T-helper 1 cell treated with Interleukin-12 subunit alpha and Interleukin-12 subunit beta and Interleukin-4 antibody, amounts not matched to agents 30 μg/mL and 1 μg/mL, for 36 hours (primary cell): Measurements from ENCODE around the gene UBE2L3.
"Not testable (repeated sequence)": the region's sequence is repeated elsewhere in the genome, so short reads cannot be mapped to it uniquely, and the experiment has no call there.

ENCODE experiments used
- H3K27ac Mint-ChIP-seq: one replicate; pipeline ENCODE4 v1.8.0; 2021; ENCODE audit warnings: mild to moderate bottlenecking, mixed read lengths
- H3K27me3 Mint-ChIP-seq: one replicate; pipeline ENCODE4 v1.8.0; 2021; ENCODE audit warnings: low read depth, mixed read lengths
- H3K36me3 Mint-ChIP-seq: one replicate; pipeline ENCODE4 v1.8.0; 2021; ENCODE audit warnings: low read depth, mixed read lengths
- H3K4me1 Mint-ChIP-seq: one replicate; pipeline ENCODE4 v1.8.0; 2021; ENCODE audit warnings: low read depth, mixed read lengths
- H3K4me3 Mint-ChIP-seq: one replicate; pipeline ENCODE4 v1.8.0; 2021; ENCODE audit warnings: mild to moderate bottlenecking, moderate library complexity, mixed read lengths
- H3K9me3 Mint-ChIP-seq: one replicate; pipeline ENCODE4 v1.8.0; 2021; ENCODE audit warnings: mixed read lengths

UBE2L3 gene

GRCh38 chr22:21564411-21564810, 3.1 kb upstream of the UBE2L3 start:
- Mint-ChIP-seq H3K9me3 (no peaks in the 10 kb centered on the region), H3K4me1 (peaks cover 7% of the 10 kb centered on the region), H3K4me3 (no peak overlapping the region), H3K27ac (no peak overlapping the region), H3K27me3 (peaks cover 10% of the 10 kb centered on the region), H3K36me3 (peaks cover 8% of the 10 kb centered on the region)

- Mint-ChIP-seq H3K9me3 (no peaks in the 10 kb centered on the region), H3K27me3 (no peaks in the 10 kb centered on the region), H3K4me1 (peaks cover 34% of the 10 kb centered on the region)
Measured at GRCh38 chr22:21568347-21569075, 997 bp downstream of the UBE2L3 start.

GRCh38 chr22:21569076-21569427, 1.5 kb downstream of the UBE2L3 start:
- Mint-ChIP-seq H3K27ac (peak overlapping the region; percentile 94), H3K4me3 (peak overlapping the region; percentile 96), H3K4me1 (peaks cover 34% of the 10 kb centered on the region), H3K36me3 (peaks cover 23% of the 10 kb centered on the region)
- H3K9me3 Mint-ChIP-seq, H3K27me3 Mint-ChIP-seq: not testable (repeated sequence)

More at GRCh38 chr22:21568347-21569075, 997 bp downstream of the UBE2L3 start:
- H3K36me3 Mint-ChIP-seq, result peaks cover 23% of the 10 kb centered on the region
- H3K27ac Mint-ChIP-seq, result peak overlapping the region; percentile 94
- peak overlapping the region; percentile 96 for H3K4me3 Mint-ChIP-seq

GRCh38 chr22:21569459-21570170, 2.1 kb downstream of the UBE2L3 start:
- Mint-ChIP-seq H3K27me3 (no peaks in the 10 kb centered on the region), H3K9me3 (no peaks in the 10 kb centered on the region), H3K36me3 (peaks cover 23% of the 10 kb centered on the region), H3K4me3 (peak overlapping the region; percentile 96), H3K27ac (peak overlapping the region; percentile 85), H3K4me1 (peaks cover 38% of the 10 kb centered on the region)

- Mint-ChIP-seq H3K27me3 (no peaks in the 10 kb centered on the region), H3K36me3 (peaks cover 23% of the 10 kb centered on the region), H3K9me3 (no peaks in the 10 kb centered on the region), H3K27ac (peak overlapping the region; percentile 53), H3K4me1 (peaks cover 38% of the 10 kb centered on the region), H3K4me3 (peak overlapping the region; percentile 16)
Measured at GRCh38 chr22:21570398-21570797, 2.9 kb downstream of the UBE2L3 start.

GRCh38 chr22:21571679-21572078, 4.2 kb downstream of the UBE2L3 start:
- peak overlapping the region; percentile 39 for H3K4me3 Mint-ChIP-seq
- no peaks in the 10 kb centered on the region for H3K9me3 Mint-ChIP-seq
- no peaks in the 10 kb centered on the region for H3K27me3 Mint-ChIP-seq
- peaks cover 36% of the 10 kb centered on the region for H3K4me1 Mint-ChIP-seq
- peak overlapping the region; percentile 79 for H3K27ac Mint-ChIP-seq
- H3K36me3 Mint-ChIP-seq, result peaks cover 23% of the 10 kb centered on the region

- no peak overlapping the region for H3K4me3 Mint-ChIP-seq
- H3K9me3 Mint-ChIP-seq, result no peaks in the 10 kb centered on the region
- no peak overlapping the region for H3K27ac Mint-ChIP-seq
- H3K4me1 Mint-ChIP-seq, result peaks cover 41% of the 10 kb centered on the region
- H3K27me3 Mint-ChIP-seq, result no peaks in the 10 kb centered on the region
- H3K36me3 Mint-ChIP-seq, result peaks cover 20% of the 10 kb centered on the region
Measured at GRCh38 chr22:21573293-21573734, 5.8 kb downstream of the UBE2L3 start.

GRCh38 chr22:21573750-21574494, 6.4 kb downstream of the UBE2L3 start:
- H3K36me3 Mint-ChIP-seq, result peaks cover 16% of the 10 kb centered on the region
- peaks cover 39% of the 10 kb centered on the region for H3K4me1 Mint-ChIP-seq
- H3K27ac Mint-ChIP-seq, result peak overlapping the region; percentile 23
- H3K4me3 Mint-ChIP-seq, result no peak overlapping the region
- H3K9me3 Mint-ChIP-seq, result no peaks in the 10 kb centered on the region
- no peaks in the 10 kb centered on the region for H3K27me3 Mint-ChIP-seq

GRCh38 chr22:21579474-21579851, 11.9 kb downstream of the UBE2L3 start:
- H3K4me1 Mint-ChIP-seq, result peaks cover 12% of the 10 kb centered on the region
- H3K27me3 Mint-ChIP-seq, result no peaks in the 10 kb centered on the region
- H3K36me3 Mint-ChIP-seq, result no peaks in the 10 kb centered on the region
- no peak overlapping the region for H3K27ac Mint-ChIP-seq
- no peak overlapping the region for H3K4me3 Mint-ChIP-seq
- no peaks in the 10 kb centered on the region for H3K9me3 Mint-ChIP-seq

GRCh38 chr22:21580623-21581007, 13.1 kb downstream of the UBE2L3 start:
- H3K36me3 Mint-ChIP-seq, H3K9me3 Mint-ChIP-seq, H3K4me3 Mint-ChIP-seq, H3K27me3 Mint-ChIP-seq, H3K27ac Mint-ChIP-seq: not testable (repeated sequence)
- peaks cover 17% of the 10 kb centered on the region for H3K4me1 Mint-ChIP-seq

GRCh38 chr22:21581009-21581713, 13.6 kb downstream of the UBE2L3 start:
- peaks cover 19% of the 10 kb centered on the region for H3K4me1 Mint-ChIP-seq
- H3K27ac Mint-ChIP-seq, H3K27me3 Mint-ChIP-seq, H3K36me3 Mint-ChIP-seq, H3K9me3 Mint-ChIP-seq, H3K4me3 Mint-ChIP-seq: not testable (repeated sequence)

- H3K4me3 Mint-ChIP-seq, result no peak overlapping the region
- no peaks in the 10 kb centered on the region for H3K27me3 Mint-ChIP-seq
- peaks cover 23% of the 10 kb centered on the region for H3K4me1 Mint-ChIP-seq
- H3K27ac Mint-ChIP-seq, result peak overlapping the region; percentile 23
- H3K9me3 Mint-ChIP-seq, result no peaks in the 10 kb centered on the region
- H3K36me3 Mint-ChIP-seq, result peaks cover 6% of the 10 kb centered on the region
Measured at GRCh38 chr22:21582801-21583740, 15.6 kb downstream of the UBE2L3 start.

GRCh38 chr22:21585389-21585788, 17.9 kb downstream of the UBE2L3 start:
- Mint-ChIP-seq H3K4me1 (peaks cover 29% of the 10 kb centered on the region), H3K27ac (no peak overlapping the region), H3K4me3 (no peak overlapping the region), H3K9me3 (no peaks in the 10 kb centered on the region), H3K27me3 (no peaks in the 10 kb centered on the region), H3K36me3 (peaks cover 10% of the 10 kb centered on the region)
